Dorsolateral prefrontal cortex (tissue), 118 donors: ENCODE data around the gene IPP. TPM values are rescaled to one million over a fixed set of nuclear protein-coding genes. Genes with fewer than 3 reads are reported as not detected.

Source experiments
- total RNA-seq, 120 experiments: library from RNA; stranded (reverse); gene quantifications; one replicate each; pipeline versions ENCODE4 v1.2.3 to v1.2.4, GENCODE V29; 2022

The IPP gene
- total RNA-seq, 120 experiments from 2014 or later = 9.4 to 25.7 (median 16.6) TPM

Other genes with a start within 250 kb of the IPP start
- gene PRDX1, start 228.8 kb downstream of the IPP start, total RNA-seq = 100 to 1,000 TPM; 252 to 454 (median 339) TPM
- gene AKR1A1, start 199.8 kb downstream of the IPP start, total RNA-seq = 100 to 1,000 TPM in 1 of 120 experiments, 10 to 100 TPM in 119; 34.4 to 104 (median 68.7) TPM
- gene NASP, start 166.6 kb downstream of the IPP start, total RNA-seq = 100 to 1,000 TPM in 41 of 120 experiments, 10 to 100 TPM in 79; 47.7 to 170 (median 91.5) TPM
- gene CCDC17, start 126.6 kb downstream of the IPP start, total RNA-seq = 1 to 10 TPM in 110 of 120 experiments, under 1 TPM in 10; 0.59 to 6.5 (median 2.2) TPM
- gene GPBP1L1, start 64.1 kb downstream of the IPP start, total RNA-seq = 100 to 1,000 TPM in 10 of 120 experiments, 10 to 100 TPM in 110; 67.0 to 120 (median 87.2) TPM
- 10 to 100 TPM; 10.8 to 25.2 (median 17.7) TPM for gene TMEM69, start 62.5 kb downstream of the IPP start, total RNA-seq
- gene MAST2, start 53.0 kb upstream of the IPP start, total RNA-seq = 10 to 100 TPM; 30.0 to 79.1 (median 44.2) TPM